CD4-positive, alpha-beta T cell treated with Interleukin-6 at 100 ng/mL for 8 hours (primary cell): ENCODE measurements around the gene P3H1.

Experiments
- DNase-seq: peaks from one replicate; pipeline ENCODE4 v3.0.0-alpha.2; 2020; ENCODE audit warnings: mixed read lengths, low spot score

The P3H1 gene

DNA sequence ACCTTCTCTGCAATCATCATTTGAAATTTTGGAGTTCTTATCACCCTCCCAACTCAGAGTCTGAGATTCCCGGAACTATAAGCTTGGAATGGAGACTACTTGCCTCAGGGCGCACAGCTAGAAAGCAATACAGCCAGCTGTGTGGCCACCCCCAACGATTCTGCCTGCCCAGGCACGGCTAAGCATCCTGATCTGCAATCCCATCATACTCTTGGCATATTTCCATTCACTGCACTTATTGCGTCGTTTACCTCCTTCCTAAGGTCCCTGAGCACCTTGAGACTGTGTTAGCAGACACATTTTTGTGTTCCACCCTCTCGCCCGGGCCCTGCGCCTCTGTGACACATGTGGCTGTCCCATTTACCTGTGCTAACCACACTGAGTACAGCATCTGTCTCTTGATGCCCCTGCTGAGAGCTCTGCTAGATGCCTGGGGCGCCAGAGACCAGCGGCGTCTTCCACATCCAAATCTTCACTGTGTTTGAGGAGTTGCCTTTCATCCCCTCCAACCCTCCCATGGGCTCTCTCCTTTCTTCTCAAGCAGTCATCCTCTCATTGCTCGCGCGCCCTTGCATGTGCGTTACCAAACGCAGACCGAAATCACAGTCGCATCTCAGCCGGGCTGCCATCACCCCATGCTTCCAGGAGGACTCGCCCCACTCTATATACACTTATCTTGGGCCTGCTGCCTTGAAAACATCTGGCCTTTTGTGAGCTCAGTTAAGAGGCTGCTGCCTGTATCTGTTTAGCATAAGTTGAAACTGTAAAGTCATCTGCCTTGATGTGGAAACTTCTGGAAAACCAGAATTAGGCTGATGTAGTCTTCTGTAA, 23.3 kb downstream of the P3H1 start:
- no peak for DNase-seq

- DNase-seq = no peak
These were observed 24.1 kb downstream of the P3H1 start for GRCh38 chr1:42742617-42743316.

DNA sequence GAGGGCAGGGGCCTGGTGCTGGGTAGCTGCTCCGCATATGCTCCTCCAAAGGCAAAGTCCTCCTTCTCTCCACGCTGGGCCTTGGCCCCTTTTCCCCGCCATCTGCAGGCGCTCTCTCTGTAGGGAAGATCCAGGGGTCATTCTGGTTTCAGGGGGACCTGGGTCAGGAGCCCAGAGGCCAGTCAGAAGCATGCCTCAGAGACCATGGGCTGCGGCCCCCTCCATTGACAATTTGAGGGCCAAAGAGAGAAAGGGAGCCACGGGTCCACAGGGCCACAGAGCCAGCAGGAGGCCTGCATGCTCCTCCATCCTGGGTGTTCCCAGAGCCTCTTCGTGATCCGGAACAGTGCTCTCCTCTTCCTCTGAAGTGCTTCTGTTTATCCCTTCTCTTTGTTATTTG, 24.7 kb downstream of the P3H1 start:
- DNase-seq = no peak

GRCh38 chr1:42741706-42742105, 25.1 kb downstream of the P3H1 start:
- DNase-seq = no peak

DNA sequence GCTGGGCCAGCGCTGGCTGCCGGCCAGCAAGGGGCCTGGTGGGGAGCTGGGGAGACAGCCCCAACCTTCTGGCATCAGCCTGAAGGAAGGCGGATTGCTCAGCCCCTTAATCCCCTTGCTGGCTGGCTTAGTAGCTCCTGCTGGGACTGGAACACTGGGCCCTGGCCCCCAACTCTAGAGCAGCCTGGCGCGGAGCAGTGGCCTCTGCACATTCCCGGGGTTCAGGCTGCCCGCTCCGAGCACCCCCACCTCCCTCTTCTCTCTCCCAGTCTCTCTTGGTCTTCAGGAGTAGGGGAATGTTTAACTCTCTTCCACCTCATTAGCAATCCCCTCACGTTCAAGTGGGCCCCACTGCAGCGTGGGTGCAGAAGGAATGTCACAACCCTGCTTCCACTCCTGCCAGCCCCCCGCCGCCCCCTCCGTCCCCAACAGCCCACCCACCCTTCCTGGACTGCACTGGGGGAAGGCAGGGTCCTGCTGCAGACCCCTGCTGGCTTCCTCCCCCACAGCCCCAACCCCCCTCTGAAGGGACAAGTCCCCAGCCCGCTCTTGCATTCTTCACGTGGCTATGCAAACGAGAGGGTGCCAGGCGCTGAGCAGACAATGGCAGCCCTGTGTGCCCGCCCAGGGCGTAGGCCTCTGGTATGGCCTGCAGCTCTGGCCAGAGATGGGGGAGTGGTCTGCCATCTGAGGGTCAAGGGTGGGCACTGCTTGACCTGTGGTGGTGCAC, 25.8 kb downstream of the P3H1 start:
- no peak for DNase-seq

- DNase-seq = no peak
These were observed 26.8 kb downstream of the P3H1 start, which contains the start of gene CLDN19 for GRCh38 chr1:42739753-42740700. Gene CLDN19, minus strand, starts transcription at chr1:42740236. Its CDS starts 173 bp downstream, at chr1:42740063.

GRCh38 chr1:42738678-42739226, 28.1 kb downstream of the P3H1 start:
- DNase-seq = no peak

DNA sequence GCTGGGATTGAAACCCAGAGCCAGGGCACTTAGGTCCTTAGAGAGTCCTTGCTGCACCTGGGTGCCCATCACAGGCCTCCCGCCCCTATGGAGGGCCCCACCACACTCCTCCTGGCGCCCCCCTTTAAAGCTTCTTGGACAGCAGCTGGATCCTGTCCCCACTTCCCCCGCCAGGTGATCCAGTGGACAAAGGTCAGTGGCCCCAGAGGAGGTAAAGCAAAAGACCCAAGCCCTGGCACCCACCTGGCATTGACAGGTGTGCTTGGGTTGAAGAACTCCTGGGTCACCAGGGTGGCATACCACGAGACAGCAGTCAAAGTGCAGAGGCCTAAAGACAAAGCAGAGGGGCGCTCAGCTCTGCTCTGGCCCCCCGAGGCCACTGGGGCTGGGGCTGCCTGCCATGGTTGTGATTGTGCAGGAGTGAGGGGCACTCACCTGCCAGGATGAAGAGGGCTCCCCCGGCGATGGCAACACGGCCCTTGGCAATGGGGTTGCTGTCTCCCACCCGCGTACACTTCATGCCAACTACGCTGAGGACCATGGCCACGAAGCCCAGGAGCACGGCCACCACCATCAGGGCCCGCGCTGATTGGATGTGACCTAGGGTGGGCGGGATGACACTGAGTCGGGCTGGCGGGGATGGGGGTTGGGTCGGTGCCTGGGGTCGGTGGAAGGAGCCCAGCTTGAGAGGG, 28.7 kb downstream of the P3H1 start:
- DNase-seq = no peak

GRCh38 chr1:42737257-42737656, 29.6 kb downstream of the P3H1 start:
- no peak for DNase-seq

DNA sequence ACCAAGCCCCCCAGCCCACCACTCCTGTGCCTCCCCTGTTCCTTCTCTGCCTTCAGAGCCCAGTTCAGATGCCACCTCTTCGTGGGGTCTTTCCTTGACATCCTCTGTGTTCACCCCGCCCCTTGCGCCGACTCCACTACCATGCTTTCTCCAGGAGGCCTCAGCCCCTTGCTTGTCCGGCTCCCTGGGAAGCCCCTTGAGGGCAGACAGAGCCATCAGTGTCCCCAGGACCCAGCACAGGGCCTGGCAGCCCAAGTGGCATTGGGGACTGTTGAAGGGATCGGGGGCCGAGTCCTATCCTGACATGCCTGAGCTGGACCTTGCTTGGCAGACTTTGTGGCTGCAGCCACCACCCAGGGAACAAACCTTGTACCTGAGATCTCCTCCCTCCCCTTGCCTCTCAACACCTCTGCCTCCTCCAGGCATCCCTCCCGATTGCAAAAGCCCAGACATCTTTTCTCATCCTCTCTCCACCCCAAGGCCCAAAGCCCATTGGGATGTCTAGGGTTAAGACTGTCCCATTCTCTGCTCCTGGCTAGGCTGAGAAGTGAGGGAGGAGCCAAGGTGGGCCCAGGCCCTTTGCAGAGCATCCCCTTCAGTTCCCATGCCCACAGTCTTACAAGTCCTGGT, 30.1 kb downstream of the P3H1 start:
- DNase-seq = no peak

GRCh38 chr1:42736152-42736551, 30.7 kb downstream of the P3H1 start:
- no peak for DNase-seq

GRCh38 chr1:42735477-42736105, 31.2 kb downstream of the P3H1 start:
- DNase-seq = no peak

DNA sequence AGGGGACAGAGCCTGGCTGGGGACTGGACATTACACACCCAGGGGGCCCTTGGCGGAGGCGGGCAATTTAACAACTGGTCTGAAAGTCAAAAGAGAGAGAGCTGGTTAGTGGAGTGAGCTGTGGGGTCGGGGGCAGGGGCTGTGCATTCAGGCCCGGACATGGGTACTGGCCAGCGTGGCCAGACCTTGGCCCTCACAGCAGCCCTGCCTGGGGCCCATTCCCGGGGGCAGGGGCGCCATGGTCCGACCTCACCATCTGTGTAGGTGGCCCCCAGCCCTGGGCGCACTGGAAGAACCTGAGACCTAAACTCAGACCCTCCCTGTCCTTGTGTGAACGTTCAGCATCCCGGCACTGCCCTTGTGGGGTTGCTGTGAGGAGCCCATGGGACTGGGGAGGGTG, 31.8 kb downstream of the P3H1 start:
- no peak for DNase-seq

DNA sequence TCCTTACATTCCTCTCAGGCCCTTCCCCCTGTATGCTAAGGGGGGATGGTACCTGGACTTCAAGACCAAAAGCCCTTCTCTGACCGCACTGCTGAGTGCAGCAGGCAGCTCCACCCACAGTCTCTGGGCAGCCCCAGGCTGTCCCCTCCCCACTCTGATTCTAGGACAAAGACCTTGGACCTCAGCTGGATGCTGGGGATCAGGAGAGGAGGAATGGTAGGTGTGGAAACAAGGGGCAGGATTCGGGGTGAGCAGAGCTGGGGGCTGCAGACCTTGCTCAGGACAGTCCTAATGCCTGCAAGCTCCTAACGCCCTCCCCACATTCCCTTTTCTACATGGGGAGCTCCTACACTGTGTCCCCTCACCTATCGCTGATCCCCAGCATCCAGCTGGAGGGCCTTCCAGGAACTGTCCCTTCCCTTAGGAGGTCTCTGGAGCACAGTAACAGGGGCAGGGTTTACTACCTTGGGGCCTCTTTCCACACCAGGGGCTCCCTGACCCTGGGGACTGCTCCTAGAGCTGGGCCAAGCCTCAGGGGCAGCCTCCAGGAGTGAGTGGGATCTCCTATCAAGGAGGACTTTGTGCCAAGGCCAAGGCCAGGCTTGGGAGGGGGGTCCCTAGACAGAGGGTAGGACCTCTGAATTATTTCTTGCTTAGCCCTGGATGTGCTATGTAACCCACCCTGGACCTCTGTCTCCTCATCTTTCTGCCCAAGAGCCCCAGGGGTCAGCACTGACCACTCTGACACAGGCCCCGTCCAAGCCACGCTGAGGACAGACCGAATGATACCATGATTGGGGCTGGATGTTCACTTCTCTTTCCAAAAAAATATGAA, 32.4 kb downstream of the P3H1 start:
- no peak for DNase-seq

DNA sequence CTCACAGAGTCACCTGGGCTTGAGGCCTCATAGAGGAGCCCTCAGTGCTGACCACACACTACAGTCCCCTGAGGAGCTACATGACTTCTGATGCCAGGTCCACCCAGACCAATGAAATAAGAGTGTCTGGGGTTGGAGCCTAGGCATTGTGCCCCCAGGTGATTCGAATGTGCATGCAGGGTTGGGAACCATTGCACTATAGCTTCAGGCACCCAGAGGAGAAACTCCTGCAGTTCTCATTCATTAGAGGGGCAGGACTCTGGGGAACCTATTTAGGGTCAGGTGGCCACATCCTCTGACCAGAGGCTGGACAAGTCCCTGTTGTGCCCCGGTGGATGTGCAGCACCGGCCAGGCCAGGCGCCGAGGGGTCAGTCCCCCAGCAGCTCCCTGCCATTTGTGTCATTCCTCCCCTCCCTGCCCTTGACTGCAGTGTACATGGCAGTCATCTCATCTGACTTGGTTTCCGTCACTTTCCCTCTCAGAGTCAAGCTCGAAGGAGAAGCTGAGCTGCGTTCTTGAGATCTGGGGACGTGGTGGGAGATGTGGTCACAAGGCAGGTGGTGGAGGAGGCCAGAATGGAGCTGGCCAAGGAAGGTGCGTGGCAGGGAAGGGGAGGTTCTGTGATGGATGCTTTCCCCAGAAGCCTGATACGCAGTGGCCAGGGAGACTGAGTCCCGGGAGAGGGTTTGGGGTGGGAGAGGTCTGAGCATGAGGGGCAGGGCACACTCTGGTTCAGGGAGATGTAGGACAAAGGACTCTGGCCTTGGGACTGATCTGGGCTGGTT, 33.2 kb downstream of the P3H1 start:
- no peak for DNase-seq

DNA sequence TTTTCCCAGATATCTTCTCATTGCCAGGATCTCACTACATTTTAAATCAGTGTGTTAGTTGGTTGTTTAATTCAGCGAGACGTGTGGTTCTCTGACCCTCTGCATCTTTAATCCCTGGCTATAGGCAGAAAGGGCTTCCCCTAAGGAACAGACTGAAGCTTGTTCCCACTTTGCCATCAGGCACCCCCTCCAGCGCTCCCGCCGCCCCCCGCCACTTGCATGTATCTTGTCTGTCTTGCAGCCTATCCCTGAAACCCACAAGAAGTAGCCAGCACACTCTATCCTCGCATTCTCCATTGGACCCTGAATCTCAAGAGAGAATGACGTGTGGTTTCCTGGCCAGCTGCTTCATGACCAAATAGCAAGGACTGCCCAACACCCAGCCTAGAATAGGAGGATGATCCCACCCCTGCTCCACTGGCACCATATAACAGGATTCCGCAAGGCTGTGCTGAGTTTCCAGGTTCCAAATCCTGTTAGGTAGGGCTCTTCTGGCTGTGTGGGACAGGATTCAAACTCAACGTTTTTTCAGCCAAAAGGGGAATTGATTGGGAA, 34.6 kb downstream of the P3H1 start:
- DNase-seq = no peak

GRCh38 chr1:42731585-42731984, 35.2 kb downstream of the P3H1 start:
- DNase-seq = no peak

- DNase-seq = no peak
These were observed 35.8 kb downstream of the P3H1 start for GRCh38 chr1:42730988-42731387.
